Endodermal cell (in vitro differentiated cells): ENCODE results near the gene DNMT3A. TPM values are rescaled to one million over a fixed set of nuclear protein-coding genes. Genes with fewer than 3 reads are reported as not detected.

Source experiments
- DNase-seq: peaks from one replicate; pipeline ENCODE4 v3.0.0-alpha.2; 2017
- H3K27ac ChIP-seq: 2 replicates; pipeline ENCODE4 v1.5.1; 2013; ENCODE audit warnings: mild to moderate bottlenecking, low read depth, low read length, moderate library complexity
- H3K27me3 ChIP-seq: 2 replicates; pipeline ENCODE4 v1.6.1; 2013; ENCODE audit warnings: mild to moderate bottlenecking, low read length, moderate library complexity; ENCODE audit not compliant: insufficient read depth, control insufficient read depth, poor library complexity, severe bottlenecking
- H3K36me3 ChIP-seq: 2 replicates; pipeline ENCODE4 v1.7.0; 2013; ENCODE audit warnings: mild to moderate bottlenecking, low read length, moderate library complexity; ENCODE audit not compliant: control insufficient read depth, insufficient read depth
- H3K4me1 ChIP-seq: one replicate; pipeline ENCODE4 v1.7.0; 2013; ENCODE audit warnings: low read length; ENCODE audit not compliant: control insufficient read depth, insufficient read depth
- H3K4me3 ChIP-seq: 2 replicates; pipeline ENCODE4 v1.5.1; 2013; ENCODE audit warnings: mild to moderate bottlenecking, low read length, moderate library complexity
- H3K9ac ChIP-seq: 2 replicates; pipeline ENCODE4 v1.6.1; 2013; ENCODE audit warnings: mild to moderate bottlenecking, low read length, moderate library complexity; ENCODE audit not compliant: poor library complexity, severe bottlenecking; ENCODE audit errors: extremely low read depth
- H3K9me3 ChIP-seq: 2 replicates; pipeline ENCODE4 v1.6.1; 2013; ENCODE audit warnings: mild to moderate bottlenecking, low read length, moderate library complexity; ENCODE audit not compliant: control insufficient read depth
- H3K27ac Mint-ChIP-seq: 2 replicates; pipeline ENCODE4 v1.8.0; 2020; ENCODE audit warnings: mixed read lengths
- H3K27me3 Mint-ChIP-seq: 2 replicates; pipeline ENCODE4 v1.8.0; 2021; ENCODE audit warnings: mild to moderate bottlenecking, mixed read lengths; ENCODE audit not compliant: insufficient read depth
- H3K36me3 Mint-ChIP-seq: 2 replicates; pipeline ENCODE4 v1.8.0; 2020; ENCODE audit warnings: low read depth, mixed read lengths
- H3K4me1 Mint-ChIP-seq: 2 replicates; pipeline ENCODE4 v1.8.0; 2020; ENCODE audit warnings: mixed read lengths
- H3K4me3 Mint-ChIP-seq: 2 replicates; pipeline ENCODE4 v1.8.0; 2020; ENCODE audit warnings: mild to moderate bottlenecking, moderate library complexity, mixed read lengths
- H3K9me3 Mint-ChIP-seq: 2 replicates; pipeline ENCODE4 v1.8.0; 2020; ENCODE audit warnings: mild to moderate bottlenecking, mixed read lengths
- CTCF ChIP-seq: fragments of 200-600 bp; sonication (generic); conservative IDR thresholded peaks from 2 replicates; pipeline ENCODE4 v1.5.0; 2021; ENCODE audit warnings: antibody characterized with exemption, mild to moderate bottlenecking
- WGBS, 2 experiments: methylation state at CpG; one replicate each; pipeline versions ENCODE4 v1.1.5 to v1.1.7; 2013; ENCODE audit warnings: missing lambda C conversion rate in 2 of 2, mixed read lengths in 1 of 2; ENCODE audit not compliant: insufficient coverage in 1 of 2, insufficient read length in 1 of 2; 5-methylcytosine and 5-hydroxymethylcytosine counted together
- total RNA-seq, 2 donors: library from RNA; stranded (reverse); fragmentation: NEBNext Ultra II Directional in 1 of 2; extraction: Animal tissue kit (Norgen Biotek cat#: 25700) in 1 of 2; gene quantifications; 2 replicates in 1 of 2; 3 replicates in 1 of 2; pipeline ENCODE4 v1.2.1, GENCODE V29; 2021

DNMT3A gene
- total RNA-seq, 2 donors from 2014 or later = 124 to 139 TPM

- H3K9ac ChIP-seq = no peak overlapping the region
- H3K4me1 Mint-ChIP-seq = peaks cover 4% of the 10 kb centered on the region
- H3K9me3 ChIP-seq = peaks cover 14% of the 10 kb centered on the region
- H3K9me3 Mint-ChIP-seq = peaks cover 13% of the 10 kb centered on the region
- H3K4me1 ChIP-seq = no peaks in the 10 kb centered on the region
- H3K36me3 ChIP-seq = no peaks in the 10 kb centered on the region
- WGBS, 2 experiments = 92 to 95% methylated on average over 15 to 27 of the region's 27 CpGs
- no peak overlapping the region for H3K4me3 ChIP-seq
- H3K27ac ChIP-seq = no peak overlapping the region
- no peaks in the 10 kb centered on the region for H3K27me3 Mint-ChIP-seq
- no peaks in the 10 kb centered on the region for H3K27me3 ChIP-seq
- no peak for TF ChIP-seq CTCF
- no peak overlapping the region for H3K4me3 Mint-ChIP-seq
- peaks cover 17% of the 10 kb centered on the region for H3K36me3 Mint-ChIP-seq
- DNase-seq = no peak
- no peak overlapping the region for H3K27ac Mint-ChIP-seq
Observed at GRCh38 chr2:25328152-25329085, 13.3 kb downstream of the DNMT3A start.

GRCh38 chr2:25326326-25327013, 15.3 kb downstream of the DNMT3A start:
- H3K4me1 Mint-ChIP-seq = peaks cover 12% of the 10 kb centered on the region
- 94% methylated on average over 4 to 5 of the region's 5 CpGs for WGBS, 2 experiments
- no peak overlapping the region for H3K4me3 Mint-ChIP-seq
- Histone ChIP-seq H3K9ac (no peak overlapping the region), H3K9me3 (peaks cover 14% of the 10 kb centered on the region), H3K27me3 (no peaks in the 10 kb centered on the region), H3K4me3 (no peak overlapping the region), H3K27ac (no peak overlapping the region), H3K36me3 (no peaks in the 10 kb centered on the region), H3K4me1 (no peaks in the 10 kb centered on the region)
- H3K9me3 Mint-ChIP-seq = peaks cover 13% of the 10 kb centered on the region
- no peak for DNase-seq
- H3K36me3 Mint-ChIP-seq = peaks cover 17% of the 10 kb centered on the region
- peaks cover 9% of the 10 kb centered on the region for H3K27me3 Mint-ChIP-seq
- no peak overlapping the region for H3K27ac Mint-ChIP-seq
- TF ChIP-seq CTCF = no peak

- H3K27me3 ChIP-seq = no peaks in the 10 kb centered on the region
- Mint-ChIP-seq H3K27ac (no peak overlapping the region), H3K36me3 (peaks cover 17% of the 10 kb centered on the region), H3K9me3 (peaks cover 15% of the 10 kb centered on the region), H3K27me3 (peaks cover 9% of the 10 kb centered on the region), H3K4me3 (no peak overlapping the region), H3K4me1 (peaks cover 12% of the 10 kb centered on the region)
- DNase-seq = no peak
- H3K36me3 ChIP-seq = no peaks in the 10 kb centered on the region
- 93% methylated on average over 13 to 16 of the region's 16 CpGs for WGBS, 2 experiments
- no peak overlapping the region for H3K4me3 ChIP-seq
- H3K9ac ChIP-seq = no peak overlapping the region
- H3K27ac ChIP-seq = no peak overlapping the region
- TF ChIP-seq CTCF = no peak
- peaks cover 14% of the 10 kb centered on the region for H3K9me3 ChIP-seq
- H3K4me1 ChIP-seq = no peaks in the 10 kb centered on the region
Observed at GRCh38 chr2:25324905-25325592, 16.7 kb downstream of the DNMT3A start.
